ENCODE results near the gene SLC26A2. TPM values are rescaled to one million over a fixed set of nuclear protein-coding genes. Genes with fewer than 3 reads are reported as not detected.

SLC26A2 gene
- total RNA-seq, 1 donor from 2014 or later: 4.7 TPM

DNA sequence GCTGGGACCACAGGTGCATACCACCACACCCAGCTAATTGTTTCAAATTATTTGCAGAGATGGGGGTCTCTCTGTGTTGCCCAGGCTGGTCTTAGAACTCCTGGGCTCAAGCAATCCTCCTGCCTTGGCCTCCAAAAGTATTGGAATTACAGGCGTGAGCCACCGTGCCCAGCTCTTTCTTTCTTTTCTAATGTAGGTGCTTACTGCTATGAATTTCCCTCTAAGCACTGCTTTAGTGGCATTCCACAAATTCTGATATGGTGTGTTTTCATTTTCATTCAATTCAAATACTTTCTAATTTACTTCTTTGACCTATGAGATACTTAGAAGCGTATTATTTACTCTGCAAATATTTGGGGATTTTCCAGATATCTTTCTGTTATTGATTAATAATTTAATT is 54.9 kb downstream of the SLC26A2 start:
- peaks cover 16% of the 10 kb centered on the region for H3K36me3 Mint-ChIP-seq (ENCODE audit: unreplicated experiment)
- no peaks in the 10 kb centered on the region for H3K27me3 Mint-ChIP-seq (ENCODE audit: unreplicated experiment)
- H3K9me3 Mint-ChIP-seq (ENCODE audit: unreplicated experiment): no peaks in the 10 kb centered on the region

DNA sequence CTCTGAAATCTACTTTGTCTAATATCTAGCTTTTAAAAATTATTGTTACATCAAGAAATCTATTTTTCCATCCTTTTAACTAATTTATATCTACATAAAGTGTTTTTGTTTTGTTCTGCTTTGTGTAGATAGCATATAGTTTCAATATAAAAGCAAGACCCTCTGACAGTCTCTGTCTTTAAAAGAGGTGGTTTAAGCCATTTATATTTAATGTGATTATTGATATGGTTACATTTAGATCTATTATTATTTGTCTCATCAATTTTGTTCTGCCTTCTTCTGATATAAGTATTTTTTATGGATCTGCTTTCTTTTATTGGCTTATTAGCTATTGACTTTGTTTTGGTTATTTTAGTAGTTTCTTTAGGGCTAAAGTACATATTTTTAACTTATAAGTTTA is 56.0 kb downstream of the SLC26A2 start:
- DNase-seq: no peak
- Mint-ChIP-seq H3K4me3 (ENCODE audit: unreplicated experiment) (no peak overlapping the region), H3K27ac (ENCODE audit: unreplicated experiment) (no peak overlapping the region), H3K4me1 (ENCODE audit: low read depth, unreplicated experiment) (no peaks in the 10 kb centered on the region), H3K27me3 (ENCODE audit: unreplicated experiment) (no peaks in the 10 kb centered on the region), H3K9me3 (ENCODE audit: unreplicated experiment) (no peaks in the 10 kb centered on the region), H3K36me3 (ENCODE audit: unreplicated experiment) (peaks cover 16% of the 10 kb centered on the region)
- TF ChIP-seq, protein P1, sequence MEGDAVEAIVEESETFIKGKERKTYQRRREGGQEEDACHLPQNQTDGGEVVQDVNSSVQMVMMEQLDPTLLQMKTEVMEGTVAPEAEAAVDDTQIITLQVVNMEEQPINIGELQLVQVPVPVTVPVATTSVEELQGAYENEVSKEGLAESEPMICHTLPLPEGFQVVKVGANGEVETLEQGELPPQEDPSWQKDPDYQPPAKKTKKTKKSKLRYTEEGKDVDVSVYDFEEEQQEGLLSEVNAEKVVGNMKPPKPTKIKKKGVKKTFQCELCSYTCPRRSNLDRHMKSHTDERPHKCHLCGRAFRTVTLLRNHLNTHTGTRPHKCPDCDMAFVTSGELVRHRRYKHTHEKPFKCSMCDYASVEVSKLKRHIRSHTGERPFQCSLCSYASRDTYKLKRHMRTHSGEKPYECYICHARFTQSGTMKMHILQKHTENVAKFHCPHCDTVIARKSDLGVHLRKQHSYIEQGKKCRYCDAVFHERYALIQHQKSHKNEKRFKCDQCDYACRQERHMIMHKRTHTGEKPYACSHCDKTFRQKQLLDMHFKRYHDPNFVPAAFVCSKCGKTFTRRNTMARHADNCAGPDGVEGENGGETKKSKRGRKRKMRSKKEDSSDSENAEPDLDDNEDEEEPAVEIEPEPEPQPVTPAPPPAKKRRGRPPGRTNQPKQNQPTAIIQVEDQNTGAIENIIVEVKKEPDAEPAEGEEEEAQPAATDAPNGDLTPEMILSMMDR (IDR thresholded peaks at IDR 0.05; ENCODE audit: partially characterized antibody, unreplicated experiment): no peak

More for the DNA sequence above, 54.9 kb downstream of the SLC26A2 start:
- Mint-ChIP-seq H3K4me3 (ENCODE audit: unreplicated experiment) (no peak overlapping the region), H3K27ac (ENCODE audit: unreplicated experiment) (no peak overlapping the region), H3K4me1 (ENCODE audit: low read depth, unreplicated experiment) (no peaks in the 10 kb centered on the region)
- TF ChIP-seq, protein P1 (IDR thresholded peaks at IDR 0.05; ENCODE audit: partially characterized antibody, unreplicated experiment): no peak
- DNase-seq: no peak

DNA sequence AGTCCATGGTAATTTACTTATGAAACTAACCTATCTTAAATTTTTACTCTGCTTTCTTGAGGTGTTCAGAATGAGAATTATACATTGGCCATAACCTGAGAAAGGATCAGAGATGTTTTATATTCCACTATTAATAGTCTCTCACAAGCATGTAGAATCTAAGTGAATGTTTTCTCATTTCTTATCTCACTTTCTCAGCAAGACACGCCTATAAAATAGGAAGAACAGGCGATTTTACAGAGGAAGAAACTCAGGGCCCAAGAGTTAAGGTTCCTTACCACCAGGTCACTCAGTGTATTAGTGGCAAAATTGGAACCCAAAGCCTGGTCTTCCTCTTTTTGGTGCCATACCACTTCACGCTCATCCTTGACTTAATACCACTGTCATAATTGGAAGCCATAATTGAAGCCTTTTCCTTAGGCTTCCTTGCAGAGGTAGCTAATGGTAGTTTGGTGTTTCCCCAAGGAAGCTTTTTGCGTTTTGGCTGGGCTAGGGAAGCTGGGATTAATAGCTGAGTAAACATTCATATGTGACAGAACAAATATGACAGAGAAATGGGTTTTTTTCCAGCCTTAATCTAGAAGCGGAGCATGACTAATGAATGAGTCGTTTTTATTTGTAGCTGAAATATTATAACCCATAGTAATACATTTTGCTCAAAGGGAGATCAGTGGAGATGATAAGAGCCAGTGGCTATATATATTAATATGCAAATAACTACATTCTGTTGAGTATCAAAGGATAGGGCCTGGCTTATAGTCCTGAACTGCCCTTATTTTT is 56.9 kb downstream of the SLC26A2 start:
- no peak for DNase-seq
- Mint-ChIP-seq H3K36me3 (ENCODE audit: unreplicated experiment) (peaks cover 16% of the 10 kb centered on the region), H3K4me1 (ENCODE audit: low read depth, unreplicated experiment) (no peaks in the 10 kb centered on the region), H3K4me3 (ENCODE audit: unreplicated experiment) (no peak overlapping the region), H3K9me3 (ENCODE audit: unreplicated experiment) (no peaks in the 10 kb centered on the region), H3K27ac (ENCODE audit: unreplicated experiment) (no peak overlapping the region), H3K27me3 (ENCODE audit: unreplicated experiment) (no peaks in the 10 kb centered on the region)
- TF ChIP-seq, protein P1 (IDR thresholded peaks at IDR 0.05; ENCODE audit: partially characterized antibody, unreplicated experiment): no peak

DNA sequence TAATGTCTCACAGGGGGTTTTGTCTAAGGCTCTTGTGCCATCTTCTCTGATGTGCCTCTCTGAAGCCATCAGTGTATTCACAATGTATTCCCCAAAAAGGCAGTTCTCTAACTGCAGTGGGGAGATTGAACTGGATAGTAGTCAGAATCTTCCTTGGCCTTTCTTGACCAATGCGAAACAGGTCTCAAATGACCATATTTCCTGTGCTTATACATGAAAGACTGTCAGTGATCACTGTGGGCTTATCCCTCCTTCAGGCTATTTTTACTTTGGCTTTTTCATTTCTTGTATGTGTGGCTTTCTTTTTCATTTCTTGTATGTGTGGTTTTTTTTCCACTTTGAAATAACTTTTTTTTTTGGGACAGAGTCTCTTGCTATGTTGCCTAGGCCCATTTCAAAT is 59.7 kb downstream of the SLC26A2 start:
- H3K27me3 Mint-ChIP-seq (ENCODE audit: unreplicated experiment): no peaks in the 10 kb centered on the region
- no peak overlapping the region for H3K4me3 Mint-ChIP-seq (ENCODE audit: unreplicated experiment)
- no peak for DNase-seq
- H3K4me1 Mint-ChIP-seq (ENCODE audit: low read depth, unreplicated experiment): no peaks in the 10 kb centered on the region
- H3K9me3 Mint-ChIP-seq (ENCODE audit: unreplicated experiment): no peaks in the 10 kb centered on the region
- H3K27ac Mint-ChIP-seq (ENCODE audit: unreplicated experiment): no peak overlapping the region
- H3K36me3 Mint-ChIP-seq (ENCODE audit: unreplicated experiment): peaks cover 8% of the 10 kb centered on the region
- TF ChIP-seq, protein P1 (IDR thresholded peaks at IDR 0.05; ENCODE audit: partially characterized antibody, unreplicated experiment): no peak

DNA sequence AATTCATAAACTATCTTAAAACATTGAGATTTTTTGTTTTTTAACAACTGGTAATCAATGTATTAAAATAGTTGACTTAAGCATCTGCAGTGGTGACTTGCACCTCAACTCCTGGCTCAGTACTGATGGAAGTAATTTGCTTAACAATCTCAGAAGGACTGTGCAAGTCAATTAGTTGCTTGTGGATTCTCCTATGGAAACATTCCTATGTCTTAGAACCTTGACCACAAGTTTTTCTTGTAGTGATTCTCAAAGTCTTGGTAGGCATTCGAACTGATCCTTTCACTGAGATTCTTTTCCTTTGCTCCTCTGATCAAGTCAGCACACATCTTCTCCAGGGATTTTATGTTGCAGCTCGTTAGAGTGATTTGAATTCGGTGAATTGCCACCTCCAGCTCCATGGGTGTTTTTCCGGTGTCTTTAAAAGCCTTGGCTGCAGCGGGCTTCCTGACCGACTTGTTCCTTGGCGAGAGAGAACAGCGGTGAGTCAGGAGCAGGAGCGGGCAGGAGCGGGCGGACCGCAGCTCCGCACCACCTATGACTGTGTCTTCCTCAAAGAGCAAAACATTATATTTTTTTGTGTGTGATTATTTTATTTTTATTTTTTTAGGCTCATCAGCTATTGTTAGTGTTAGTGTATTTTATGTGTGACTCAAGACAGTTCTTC is 61.1 kb downstream of the SLC26A2 start:
- H3K27me3 Mint-ChIP-seq (ENCODE audit: unreplicated experiment): no peaks in the 10 kb centered on the region
- H3K36me3 Mint-ChIP-seq (ENCODE audit: unreplicated experiment): no peaks in the 10 kb centered on the region
- DNase-seq: no peak
- no peaks in the 10 kb centered on the region for H3K9me3 Mint-ChIP-seq (ENCODE audit: unreplicated experiment)
- peak overlapping the region; percentile 28 for H3K27ac Mint-ChIP-seq (ENCODE audit: unreplicated experiment)
- H3K4me3 Mint-ChIP-seq (ENCODE audit: unreplicated experiment): no peak overlapping the region
- TF ChIP-seq, protein P1 (IDR thresholded peaks at IDR 0.05; ENCODE audit: partially characterized antibody, unreplicated experiment): no peak
- H3K4me1 Mint-ChIP-seq (ENCODE audit: low read depth, unreplicated experiment): no peaks in the 10 kb centered on the region

Measured in glutamatergic neuron (in vitro differentiated cells).